GM19351 (cell line): ENCODE results near the gene BTBD16.

Experiments
- ATAC-seq: cut with Tn5 transposase; IDR thresholded peaks from one replicate; pipeline ENCODE4 v1.9.1; 2021; ENCODE audit warnings: mild to moderate bottlenecking, moderate library complexity; ENCODE audit not compliant: unreplicated experiment

The BTBD16 gene

GRCh38 chr10:122308417-122309141 lies 37.5 kb downstream of the BTBD16 start:
- no peak for ATAC-seq

GRCh38 chr10:122310311-122311050 lies 39.4 kb downstream of the BTBD16 start:
- ATAC-seq = no peak

GRCh38 chr10:122311051-122311410 lies 39.9 kb downstream of the BTBD16 start:
- ATAC-seq = no peak

- no peak for ATAC-seq
Measured at GRCh38 chr10:122311716-122312115, 40.6 kb downstream of the BTBD16 start.

- ATAC-seq = no peak
Measured at GRCh38 chr10:122316224-122316884, 45.3 kb downstream of the BTBD16 start.

- ATAC-seq = no peak
Measured at GRCh38 chr10:122321960-122322359, 50.9 kb downstream of the BTBD16 start.

GRCh38 chr10:122323189-122323588 lies 52.1 kb downstream of the BTBD16 start:
- ATAC-seq = no peak

- no peak for ATAC-seq
Measured at GRCh38 chr10:122323941-122324675, 53.0 kb downstream of the BTBD16 start.

GRCh38 chr10:122325235-122325634 lies 54.1 kb downstream of the BTBD16 start:
- ATAC-seq = no peak

- ATAC-seq = peak; percentile 85
Measured at GRCh38 chr10:122326385-122326784, 55.3 kb downstream of the BTBD16 start.

- no peak for ATAC-seq
Measured at GRCh38 chr10:122326806-122327205, 55.7 kb downstream of the BTBD16 start.

GRCh38 chr10:122327237-122328206 lies 56.4 kb downstream of the BTBD16 start:
- ATAC-seq = no peak

GRCh38 chr10:122328676-122329075 lies 57.6 kb downstream of the BTBD16 start:
- ATAC-seq = peak; percentile 43

GRCh38 chr10:122329416-122329815 lies 58.3 kb downstream of the BTBD16 start:
- no peak for ATAC-seq

- no peak for ATAC-seq
Measured at GRCh38 chr10:122331100-122331499, 60.0 kb downstream of the BTBD16 start.

- ATAC-seq = no peak
Measured at GRCh38 chr10:122331615-122332446, 60.7 kb downstream of the BTBD16 start.

- peak; percentile 70 for ATAC-seq
Measured at GRCh38 chr10:122333037-122333436, 61.9 kb downstream of the BTBD16 start.

- ATAC-seq = no peak
Measured at GRCh38 chr10:122336332-122336731, 65.2 kb downstream of the BTBD16 start.

- no peak for ATAC-seq
Measured at GRCh38 chr10:122336961-122337360, 65.9 kb downstream of the BTBD16 start.
